ENCODE results near the gene HOXA9.

DNA sequence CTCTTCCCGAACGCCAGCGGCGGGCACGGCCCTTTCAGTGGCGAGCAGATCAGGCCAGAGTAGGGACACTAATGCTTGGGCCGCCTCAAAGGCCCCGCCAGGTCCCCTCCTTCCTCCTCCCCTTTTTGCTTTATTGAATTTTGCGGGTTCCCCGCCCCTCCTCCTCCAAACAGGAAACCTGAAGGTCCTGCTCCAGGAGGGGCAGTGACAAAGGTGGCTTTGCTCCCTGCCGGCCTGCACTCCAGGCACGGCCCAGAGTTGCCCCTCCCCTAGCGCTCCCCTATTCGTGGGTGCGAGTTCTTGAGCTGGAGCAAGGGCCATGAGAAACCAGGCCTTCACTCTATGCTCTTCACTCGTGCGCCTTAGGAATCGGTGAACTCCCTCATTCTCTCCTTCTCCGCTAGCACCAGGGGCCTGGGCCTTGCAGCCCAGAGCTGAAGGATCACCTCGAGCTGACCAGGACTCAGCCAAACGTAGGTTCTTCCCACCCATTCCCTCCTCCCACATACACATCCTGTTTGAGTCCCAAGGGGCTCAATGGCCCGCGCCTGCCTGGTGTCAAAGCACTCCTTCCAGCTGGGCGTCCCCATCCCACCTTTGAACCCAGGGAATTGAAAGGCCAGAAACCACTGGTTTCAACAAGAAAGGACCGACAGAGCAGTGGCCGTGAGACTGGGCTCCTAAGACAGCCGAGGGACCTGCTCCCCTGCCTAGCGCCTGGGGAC lies 17.1 kb downstream of the HOXA9 start:
- TF ChIP-seq TCF12 (IDR thresholded peaks at IDR 0.05), result no peak
- TF ChIP-seq, protein P1, sequence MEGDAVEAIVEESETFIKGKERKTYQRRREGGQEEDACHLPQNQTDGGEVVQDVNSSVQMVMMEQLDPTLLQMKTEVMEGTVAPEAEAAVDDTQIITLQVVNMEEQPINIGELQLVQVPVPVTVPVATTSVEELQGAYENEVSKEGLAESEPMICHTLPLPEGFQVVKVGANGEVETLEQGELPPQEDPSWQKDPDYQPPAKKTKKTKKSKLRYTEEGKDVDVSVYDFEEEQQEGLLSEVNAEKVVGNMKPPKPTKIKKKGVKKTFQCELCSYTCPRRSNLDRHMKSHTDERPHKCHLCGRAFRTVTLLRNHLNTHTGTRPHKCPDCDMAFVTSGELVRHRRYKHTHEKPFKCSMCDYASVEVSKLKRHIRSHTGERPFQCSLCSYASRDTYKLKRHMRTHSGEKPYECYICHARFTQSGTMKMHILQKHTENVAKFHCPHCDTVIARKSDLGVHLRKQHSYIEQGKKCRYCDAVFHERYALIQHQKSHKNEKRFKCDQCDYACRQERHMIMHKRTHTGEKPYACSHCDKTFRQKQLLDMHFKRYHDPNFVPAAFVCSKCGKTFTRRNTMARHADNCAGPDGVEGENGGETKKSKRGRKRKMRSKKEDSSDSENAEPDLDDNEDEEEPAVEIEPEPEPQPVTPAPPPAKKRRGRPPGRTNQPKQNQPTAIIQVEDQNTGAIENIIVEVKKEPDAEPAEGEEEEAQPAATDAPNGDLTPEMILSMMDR (IDR thresholded peaks at IDR 0.05), result no peak
